Measurements from ENCODE around the gene GALNT18. TPM values are rescaled to one million over a fixed set of nuclear protein-coding genes. Genes with fewer than 3 reads are reported as not detected.

Gene GALNT18
- total RNA-seq, 1 donor from 2014 or later: 5.5 TPM

- intact Hi-C loops (cut with micrococcal nuclease): no loop called here
These were observed 96.5 kb downstream of the GALNT18 start for GRCh38 chr11:11525283-11525682.

GRCh38 chr11:11524436-11525061 is 97.3 kb downstream of the GALNT18 start:
- Mint-ChIP-seq H3K36me3 (ENCODE audit: low read depth) (no peaks in the 10 kb centered on the region), H3K9me3 (no peaks in the 10 kb centered on the region), H3K4me3 (ENCODE audit: low read depth) (no peak overlapping the region), H3K4me1 (ENCODE audit: low read depth) (peaks cover 20% of the 10 kb centered on the region), H3K27me3 (ENCODE audit: low read depth) (no peaks in the 10 kb centered on the region), H3K27ac (no peak overlapping the region)
- intact Hi-C loops (cut with micrococcal nuclease): no loop called here
- DNase-seq (ENCODE audit: low spot score): no peak

More at GRCh38 chr11:11525283-11525682, 96.5 kb downstream of the GALNT18 start:
- H3K27me3 Mint-ChIP-seq (ENCODE audit: low read depth): no peaks in the 10 kb centered on the region
- no peaks in the 10 kb centered on the region for H3K36me3 Mint-ChIP-seq (ENCODE audit: low read depth)
- H3K9me3 Mint-ChIP-seq: no peaks in the 10 kb centered on the region
- H3K27ac Mint-ChIP-seq: no peak overlapping the region
- no peak overlapping the region for H3K4me3 Mint-ChIP-seq (ENCODE audit: low read depth)
- no peak for DNase-seq (ENCODE audit: low spot score)
- peaks cover 19% of the 10 kb centered on the region for H3K4me1 Mint-ChIP-seq (ENCODE audit: low read depth)

GRCh38 chr11:11522591-11522990 is 99.2 kb downstream of the GALNT18 start:
- no peak overlapping the region for H3K27ac Mint-ChIP-seq
- no peak overlapping the region for H3K4me3 Mint-ChIP-seq (ENCODE audit: low read depth)
- H3K9me3 Mint-ChIP-seq: no peaks in the 10 kb centered on the region
- DNase-seq (ENCODE audit: low spot score): no peak
- no peaks in the 10 kb centered on the region for H3K27me3 Mint-ChIP-seq (ENCODE audit: low read depth)
- H3K4me1 Mint-ChIP-seq (ENCODE audit: low read depth): peaks cover 20% of the 10 kb centered on the region
- no peaks in the 10 kb centered on the region for H3K36me3 Mint-ChIP-seq (ENCODE audit: low read depth)
- intact Hi-C loops (cut with micrococcal nuclease): no loop called here

GRCh38 chr11:11521306-11522002 is 100.4 kb downstream of the GALNT18 start:
- Mint-ChIP-seq H3K4me3 (ENCODE audit: low read depth) (no peak overlapping the region), H3K27ac (no peak overlapping the region), H3K36me3 (ENCODE audit: low read depth) (no peaks in the 10 kb centered on the region), H3K27me3 (ENCODE audit: low read depth) (no peaks in the 10 kb centered on the region), H3K9me3 (no peaks in the 10 kb centered on the region), H3K4me1 (ENCODE audit: low read depth) (peaks cover 20% of the 10 kb centered on the region)
- no peak for DNase-seq (ENCODE audit: low spot score)
- intact Hi-C loops (cut with micrococcal nuclease): no loop called here

GRCh38 chr11:11520231-11521015 is 101.4 kb downstream of the GALNT18 start:
- Mint-ChIP-seq H3K27me3 (ENCODE audit: low read depth) (no peaks in the 10 kb centered on the region), H3K9me3 (no peaks in the 10 kb centered on the region), H3K36me3 (ENCODE audit: low read depth) (no peaks in the 10 kb centered on the region), H3K4me3 (ENCODE audit: low read depth) (no peak overlapping the region), H3K4me1 (ENCODE audit: low read depth) (peaks cover 20% of the 10 kb centered on the region), H3K27ac (no peak overlapping the region)
- intact Hi-C loops (cut with micrococcal nuclease): no loop called here
- no peak for DNase-seq (ENCODE audit: low spot score)

GRCh38 chr11:11519184-11519583 is 102.6 kb downstream of the GALNT18 start:
- Mint-ChIP-seq H3K27ac (no peak overlapping the region), H3K36me3 (ENCODE audit: low read depth) (no peaks in the 10 kb centered on the region), H3K27me3 (ENCODE audit: low read depth) (no peaks in the 10 kb centered on the region), H3K9me3 (no peaks in the 10 kb centered on the region), H3K4me1 (ENCODE audit: low read depth) (peaks cover 9% of the 10 kb centered on the region), H3K4me3 (ENCODE audit: low read depth) (no peak overlapping the region)
- intact Hi-C loops (cut with micrococcal nuclease): no loop called here
- DNase-seq (ENCODE audit: low spot score): no peak

GRCh38 chr11:11514246-11514645 is 107.6 kb downstream of the GALNT18 start:
- Mint-ChIP-seq H3K4me3 (ENCODE audit: low read depth) (no peak overlapping the region), H3K9me3 (no peaks in the 10 kb centered on the region), H3K27ac (no peak overlapping the region), H3K4me1 (ENCODE audit: low read depth) (no peaks in the 10 kb centered on the region), H3K36me3 (ENCODE audit: low read depth) (no peaks in the 10 kb centered on the region), H3K27me3 (ENCODE audit: low read depth) (no peaks in the 10 kb centered on the region)
- intact Hi-C loops (cut with micrococcal nuclease): no loop called here
- DNase-seq (ENCODE audit: low spot score): no peak

GRCh38 chr11:11513422-11513821 is 108.4 kb downstream of the GALNT18 start:
- H3K36me3 Mint-ChIP-seq (ENCODE audit: low read depth): no peaks in the 10 kb centered on the region
- H3K9me3 Mint-ChIP-seq: no peaks in the 10 kb centered on the region
- DNase-seq (ENCODE audit: low spot score): no peak
- no peak overlapping the region for H3K27ac Mint-ChIP-seq
- intact Hi-C loops (cut with micrococcal nuclease): no loop called here
- H3K4me3 Mint-ChIP-seq (ENCODE audit: low read depth): no peak overlapping the region
- H3K4me1 Mint-ChIP-seq (ENCODE audit: low read depth): no peaks in the 10 kb centered on the region
- H3K27me3 Mint-ChIP-seq (ENCODE audit: low read depth): no peaks in the 10 kb centered on the region

GRCh38 chr11:11512929-11513328 is 108.9 kb downstream of the GALNT18 start:
- no peak overlapping the region for H3K4me3 Mint-ChIP-seq (ENCODE audit: low read depth)
- peaks cover 2% of the 10 kb centered on the region for H3K27me3 Mint-ChIP-seq (ENCODE audit: low read depth)
- DNase-seq (ENCODE audit: low spot score): no peak
- H3K36me3 Mint-ChIP-seq (ENCODE audit: low read depth): no peaks in the 10 kb centered on the region
- no peak overlapping the region for H3K27ac Mint-ChIP-seq
- no peaks in the 10 kb centered on the region for H3K4me1 Mint-ChIP-seq (ENCODE audit: low read depth)
- intact Hi-C loops (cut with micrococcal nuclease): no loop called here
- no peaks in the 10 kb centered on the region for H3K9me3 Mint-ChIP-seq

GRCh38 chr11:11512502-11512901 is 109.3 kb downstream of the GALNT18 start:
- no peak for DNase-seq (ENCODE audit: low spot score)
- Mint-ChIP-seq H3K4me3 (ENCODE audit: low read depth) (no peak overlapping the region), H3K9me3 (no peaks in the 10 kb centered on the region), H3K27ac (no peak overlapping the region), H3K36me3 (ENCODE audit: low read depth) (no peaks in the 10 kb centered on the region), H3K4me1 (ENCODE audit: low read depth) (no peaks in the 10 kb centered on the region), H3K27me3 (ENCODE audit: low read depth) (peaks cover 4% of the 10 kb centered on the region)
- intact Hi-C loops (cut with micrococcal nuclease): no loop called here

GRCh38 chr11:11512090-11512489 is 109.7 kb downstream of the GALNT18 start:
- no peak overlapping the region for H3K4me3 Mint-ChIP-seq (ENCODE audit: low read depth)
- no peaks in the 10 kb centered on the region for H3K4me1 Mint-ChIP-seq (ENCODE audit: low read depth)
- no peaks in the 10 kb centered on the region for H3K9me3 Mint-ChIP-seq
- DNase-seq (ENCODE audit: low spot score): no peak
- intact Hi-C loops (cut with micrococcal nuclease): no loop called here
- H3K27me3 Mint-ChIP-seq (ENCODE audit: low read depth): peaks cover 4% of the 10 kb centered on the region
- H3K36me3 Mint-ChIP-seq (ENCODE audit: low read depth): no peaks in the 10 kb centered on the region
- no peak overlapping the region for H3K27ac Mint-ChIP-seq

GRCh38 chr11:11510939-11511338 is 110.9 kb downstream of the GALNT18 start:
- Mint-ChIP-seq H3K4me1 (ENCODE audit: low read depth) (no peaks in the 10 kb centered on the region), H3K9me3 (no peaks in the 10 kb centered on the region), H3K27ac (no peak overlapping the region), H3K36me3 (ENCODE audit: low read depth) (no peaks in the 10 kb centered on the region), H3K4me3 (ENCODE audit: low read depth) (no peak overlapping the region), H3K27me3 (ENCODE audit: low read depth) (peaks cover 4% of the 10 kb centered on the region)
- intact Hi-C loops (cut with micrococcal nuclease): no loop called here
- no peak for DNase-seq (ENCODE audit: low spot score)

- no peak for DNase-seq (ENCODE audit: low spot score)
- Mint-ChIP-seq H3K4me1 (ENCODE audit: low read depth) (no peaks in the 10 kb centered on the region), H3K4me3 (ENCODE audit: low read depth) (no peak overlapping the region), H3K27me3 (ENCODE audit: low read depth) (peaks cover 8% of the 10 kb centered on the region), H3K9me3 (no peaks in the 10 kb centered on the region), H3K36me3 (ENCODE audit: low read depth) (no peaks in the 10 kb centered on the region), H3K27ac (no peak overlapping the region)
- intact Hi-C loops (cut with micrococcal nuclease): no loop called here
These were observed 116.1 kb downstream of the GALNT18 start for GRCh38 chr11:11505692-11506091.
